HG02798 (cell line): ENCODE data around the gene CD44.
A peak's percentile ranks its signal among the peaks of the same experiment; 100 is the strongest.

Experiments used
- ATAC-seq: cut with Tn5 transposase; IDR thresholded peaks from one replicate; pipeline ENCODE4 v1.9.1; 2021; ENCODE audit warnings: mild to moderate bottlenecking; ENCODE audit not compliant: unreplicated experiment, poor library complexity

CD44 gene

DNA sequence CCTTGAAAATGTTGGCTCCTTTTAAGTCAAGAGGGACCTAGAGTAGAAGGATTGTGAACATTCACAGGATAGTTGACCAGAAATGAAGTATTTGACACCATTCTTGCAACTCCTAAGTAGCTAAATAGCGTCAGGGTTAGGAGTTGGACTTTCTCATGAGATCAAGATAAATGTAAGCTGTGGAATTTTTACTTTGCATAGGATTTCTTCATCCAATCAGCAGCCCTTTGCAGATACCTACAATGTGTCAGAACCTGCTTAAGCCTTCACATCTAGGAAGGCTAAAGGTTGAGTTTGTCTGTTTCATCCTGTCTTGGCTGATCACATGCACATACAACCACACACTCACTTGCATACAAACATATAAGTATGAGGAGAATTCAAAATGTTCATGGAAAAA lies 32.3 kb downstream of the CD44 start:
- no peak for ATAC-seq

DNA sequence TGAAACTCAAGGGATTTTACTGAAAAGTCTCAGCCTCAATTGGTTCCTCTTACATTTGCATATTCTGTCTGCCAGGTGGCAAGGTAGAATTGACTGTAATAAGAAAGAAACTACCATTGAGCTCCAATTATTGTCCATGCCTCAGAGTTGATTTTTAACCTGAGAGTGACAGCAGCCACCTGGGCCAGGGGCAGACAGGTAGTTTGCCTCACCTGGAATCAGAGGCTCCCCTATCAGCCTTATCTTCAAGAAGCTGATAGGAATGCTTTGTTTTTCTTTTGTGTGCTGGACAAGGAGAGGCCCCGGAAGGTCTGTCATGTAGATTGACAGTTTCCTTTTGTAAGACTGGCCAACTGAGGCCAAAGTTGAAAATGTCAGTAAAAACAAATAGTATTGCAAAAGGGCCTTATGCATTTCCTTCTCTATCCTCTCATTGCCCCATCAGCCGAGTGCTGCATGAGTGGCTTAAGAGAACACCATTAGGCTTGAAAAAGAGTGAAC lies 34.1 kb downstream of the CD44 start:
- ATAC-seq = peak; percentile 68

DNA sequence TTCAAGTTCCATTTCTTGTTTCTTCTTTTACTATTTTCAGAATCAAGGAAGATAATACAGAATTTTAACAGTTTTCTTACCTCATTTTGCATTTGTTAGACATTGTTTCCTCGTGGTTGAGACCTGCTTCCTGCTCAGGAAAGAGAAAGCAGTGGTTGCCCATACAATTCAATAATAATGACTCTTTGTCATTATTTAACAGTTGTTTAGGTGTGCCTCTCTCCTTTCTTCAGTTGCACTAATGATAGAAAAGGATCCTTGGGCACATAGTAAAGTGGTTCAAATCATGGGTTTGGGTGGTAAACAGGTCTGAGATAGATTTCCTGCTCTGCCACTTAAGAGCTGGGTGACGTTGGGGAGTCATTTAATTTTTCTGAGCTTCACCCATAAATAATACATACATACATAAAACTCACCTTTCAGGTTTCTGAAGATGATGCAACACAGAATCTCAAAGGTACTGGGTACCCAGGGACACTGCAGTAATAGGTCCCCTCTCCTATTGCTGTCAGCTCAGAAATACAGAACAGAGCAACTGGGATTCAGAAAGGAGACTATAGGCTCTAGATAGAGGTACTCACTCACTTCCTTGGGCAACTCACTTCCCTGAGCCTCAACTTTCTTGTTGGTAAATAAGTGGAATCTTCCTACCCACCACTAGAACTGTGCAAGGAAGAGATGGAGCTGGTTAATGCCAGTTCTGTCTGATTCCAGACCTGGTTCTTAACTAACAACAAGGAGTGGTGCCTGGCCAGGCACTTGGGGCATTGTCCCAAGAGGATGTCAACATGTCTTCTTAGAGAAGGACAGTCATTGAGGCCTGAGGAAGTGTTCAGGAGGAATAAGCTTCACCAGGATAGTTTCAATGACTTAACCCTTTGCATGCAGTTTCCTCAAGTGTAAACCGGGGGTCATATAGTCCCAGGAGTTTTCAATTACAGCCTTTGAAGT lies 34.9 kb downstream of the CD44 start:
- ATAC-seq = no peak

DNA sequence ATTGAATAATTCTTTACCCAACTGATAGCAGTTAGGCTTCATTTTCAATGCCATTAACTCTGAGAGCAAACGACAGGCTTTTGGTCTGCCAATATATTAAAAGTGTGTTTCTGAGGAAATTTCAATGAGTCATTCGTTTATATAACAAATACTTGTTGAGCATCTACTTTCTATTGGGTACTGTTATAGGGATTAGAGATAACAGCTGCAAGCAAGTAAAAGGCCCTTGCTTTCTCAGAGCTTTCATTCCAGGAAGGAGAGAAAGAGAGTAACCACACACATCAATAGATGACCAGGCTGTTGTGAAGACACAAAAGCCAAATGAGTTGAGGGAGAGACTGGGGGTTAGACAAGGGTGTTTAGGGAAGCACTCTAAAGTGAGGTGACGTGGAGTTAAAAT lies 35.7 kb downstream of the CD44 start:
- ATAC-seq = no peak

DNA sequence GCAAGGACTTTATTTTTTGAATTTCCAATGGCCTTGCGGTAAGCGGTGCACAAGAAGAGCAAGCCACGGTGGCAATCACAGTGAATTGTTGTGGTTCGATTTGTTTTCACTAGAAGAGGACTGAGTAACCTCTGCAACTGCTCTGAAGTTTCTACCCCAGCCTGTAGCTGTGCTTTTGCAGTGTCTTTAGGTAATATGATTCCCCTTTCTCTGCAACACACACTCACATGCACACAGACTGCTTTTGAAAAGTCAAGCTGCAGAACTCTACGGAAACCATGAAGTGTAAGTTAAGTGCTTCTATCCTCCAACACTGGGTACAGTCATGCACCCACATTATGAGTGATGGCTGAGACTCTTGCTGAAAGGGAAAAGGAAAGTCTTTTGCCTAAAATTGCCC lies 38.4 kb downstream of the CD44 start:
- no peak for ATAC-seq

DNA sequence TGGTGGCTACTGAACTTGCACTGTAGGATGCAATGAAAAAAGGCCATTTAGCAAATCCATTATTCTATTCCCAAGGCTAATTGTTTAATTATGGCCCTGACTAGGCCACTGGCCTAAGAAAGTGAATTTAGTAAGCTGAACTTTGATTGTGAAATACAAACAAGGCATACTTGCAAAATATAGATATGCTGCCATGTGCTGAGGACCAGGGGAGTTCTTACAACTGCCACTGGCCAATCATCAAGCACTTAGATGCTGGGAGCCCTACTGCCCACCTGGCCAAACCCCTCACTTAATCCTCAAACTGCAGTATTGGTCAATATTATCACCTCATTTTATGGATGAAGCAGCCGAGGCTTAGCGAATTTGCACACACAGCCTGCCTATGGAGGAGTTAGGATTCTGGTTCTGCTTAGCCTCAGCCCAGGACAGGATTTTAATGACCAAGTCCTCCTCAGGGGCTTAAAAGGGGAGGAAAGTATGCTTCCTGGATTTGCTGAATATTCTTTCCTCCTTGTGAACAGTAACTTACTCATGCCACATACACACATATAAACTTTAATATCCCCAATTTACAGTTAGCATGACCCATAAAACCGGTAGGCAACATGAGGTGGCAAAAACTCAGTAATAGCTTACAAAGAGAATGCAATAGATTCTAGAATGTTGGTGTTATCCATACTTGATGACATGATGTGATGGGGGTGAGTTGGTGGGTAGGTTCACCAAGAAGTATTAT lies 39.3 kb downstream of the CD44 start:
- no peak for ATAC-seq

DNA sequence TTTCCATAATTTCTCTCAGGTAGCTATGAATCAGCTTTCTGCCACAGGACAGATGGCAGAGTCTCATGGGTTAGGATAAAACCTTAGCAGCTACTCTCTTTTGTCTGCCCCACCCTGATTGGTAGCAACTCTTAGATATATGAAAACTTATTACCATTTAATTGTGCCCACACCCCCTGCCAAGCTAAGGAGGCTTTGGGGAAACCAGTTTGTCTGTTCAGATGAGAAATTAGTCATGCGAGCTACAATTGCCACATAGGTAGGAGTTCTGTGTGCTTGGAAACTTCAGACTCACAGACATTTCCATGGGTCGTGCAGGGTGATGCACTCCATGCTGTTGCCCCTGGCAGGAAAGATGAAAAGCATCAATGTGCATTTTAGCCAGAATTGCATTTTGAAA lies 39.9 kb downstream of the CD44 start:
- ATAC-seq = no peak

DNA sequence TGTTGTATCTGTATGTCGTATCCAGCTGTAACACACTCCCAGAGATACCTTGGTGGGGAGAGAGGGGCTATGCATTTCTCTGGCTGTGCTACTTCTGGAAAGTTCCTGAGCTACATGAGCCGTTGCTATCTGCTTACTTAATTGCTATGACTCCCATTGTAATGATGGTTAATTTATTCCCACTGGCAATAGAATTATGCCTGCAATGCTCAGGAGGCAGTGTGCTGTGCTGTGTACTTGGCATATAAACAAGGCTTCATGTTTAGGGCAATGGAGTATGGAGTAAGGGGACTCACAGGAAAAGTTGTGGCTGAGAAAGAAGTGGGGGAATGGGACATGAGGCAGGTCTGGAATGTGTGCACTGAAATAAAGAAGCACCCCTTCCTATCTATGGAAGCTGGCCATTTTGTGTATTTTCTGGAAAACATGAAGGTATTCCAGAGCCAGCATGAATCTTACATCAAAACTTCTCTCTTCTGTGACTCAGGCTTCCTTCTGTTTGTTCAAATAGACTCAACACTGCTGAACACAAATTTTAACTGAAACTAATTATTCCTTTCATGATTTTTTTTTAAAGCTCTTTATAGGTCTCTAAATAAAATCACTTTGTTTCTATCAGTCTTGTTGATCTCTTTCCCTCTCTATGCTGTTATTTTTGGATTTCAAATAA lies 40.6 kb downstream of the CD44 start:
- ATAC-seq = no peak

DNA sequence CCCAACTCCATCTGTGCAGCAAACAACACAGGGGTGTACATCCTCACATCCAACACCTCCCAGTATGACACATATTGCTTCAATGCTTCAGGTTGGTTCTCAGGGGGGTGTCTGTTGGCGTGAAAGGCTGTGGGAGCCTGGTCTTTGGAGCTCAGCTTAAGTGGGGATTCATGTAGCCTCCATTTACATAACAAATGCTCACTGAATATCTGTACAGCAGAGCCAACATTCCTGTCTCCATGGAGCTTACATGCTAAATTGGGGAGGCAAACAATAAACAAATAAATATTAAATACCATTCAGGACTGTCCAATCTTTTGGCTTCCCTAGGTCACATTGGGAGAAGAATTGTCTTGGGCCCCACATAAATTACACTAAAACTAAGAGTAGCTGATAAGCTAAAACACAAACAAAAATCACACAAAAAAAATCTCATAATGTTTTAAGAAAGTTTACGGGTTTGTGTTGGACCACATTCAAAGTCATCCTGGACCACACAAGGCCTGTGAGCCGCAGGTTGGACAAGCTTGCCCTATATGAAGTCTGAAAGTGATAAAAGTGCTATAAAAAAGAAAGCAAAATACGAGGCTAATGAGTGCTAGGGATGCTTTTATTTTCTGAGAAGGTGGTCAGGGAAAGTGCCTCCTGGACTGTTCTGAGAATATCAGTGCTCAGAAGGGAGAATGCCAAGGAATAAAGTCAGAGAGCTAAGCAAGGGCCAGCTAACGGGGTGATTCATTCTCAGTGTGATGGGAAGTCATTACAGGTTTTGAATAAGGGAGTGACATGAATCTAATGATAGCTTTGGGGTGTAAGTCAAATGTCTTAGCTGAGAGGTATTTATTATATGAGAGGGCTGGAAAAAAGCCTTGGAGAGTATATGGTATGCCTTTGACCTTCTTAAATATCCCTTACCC lies 41.6 kb downstream of the CD44 start:
- no peak for ATAC-seq

DNA sequence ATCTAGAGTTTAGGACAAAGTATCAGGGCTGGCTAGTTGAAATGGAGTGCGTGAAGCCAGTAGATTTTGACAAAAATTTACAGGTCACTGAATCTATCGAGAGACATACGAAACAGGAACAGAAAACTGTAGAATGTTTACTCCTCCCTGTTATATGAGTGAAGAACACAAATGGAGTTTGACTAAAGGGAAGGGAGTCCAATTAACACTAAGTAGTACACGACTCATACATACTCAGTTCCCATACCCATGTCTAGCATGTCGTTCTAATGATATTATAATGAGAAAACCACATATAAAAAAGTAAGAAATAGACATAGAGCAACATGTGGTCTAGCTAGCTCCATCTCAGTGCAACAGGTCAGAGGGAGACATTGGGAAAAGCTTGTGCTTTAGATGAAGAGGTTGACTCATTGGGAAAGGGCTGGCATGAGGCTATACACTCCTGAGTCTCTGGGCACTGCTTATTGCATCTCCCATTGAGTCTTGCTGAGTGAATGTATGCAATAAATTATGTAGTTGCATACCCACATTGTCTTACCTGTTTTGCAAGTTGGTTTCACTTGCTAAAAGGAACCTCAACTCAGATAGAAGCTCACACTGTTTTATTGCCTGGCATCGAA lies 43.5 kb downstream of the CD44 start:
- ATAC-seq = peak; percentile 81

DNA sequence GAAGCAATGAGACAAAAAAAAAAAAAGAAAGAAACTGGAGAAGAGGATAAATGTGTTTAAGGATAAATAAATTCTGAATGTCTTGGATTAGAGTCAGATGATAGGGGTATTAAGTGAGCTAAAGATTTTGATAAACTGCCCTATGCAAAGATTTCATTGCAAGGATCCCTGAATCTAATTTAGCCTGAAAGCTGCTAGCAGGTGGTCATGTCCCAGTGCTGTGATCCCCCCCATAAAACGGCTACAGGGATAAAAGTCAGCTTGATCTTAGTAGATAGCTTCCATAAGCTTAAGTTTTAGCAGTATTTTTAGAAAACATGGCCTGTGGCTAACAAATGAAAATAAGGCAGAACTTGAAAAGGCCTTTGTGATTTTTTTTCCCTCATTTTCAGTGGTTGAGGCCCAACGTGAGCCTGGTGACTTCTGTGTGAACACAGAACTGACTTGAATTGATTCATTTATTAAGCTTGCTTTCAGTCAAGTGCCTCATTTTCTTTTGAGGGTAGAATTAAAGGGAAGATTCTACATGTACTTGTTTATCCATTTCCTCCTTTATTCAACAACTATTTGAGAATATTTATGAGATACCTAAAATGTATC lies 44.5 kb downstream of the CD44 start:
- no peak for ATAC-seq

DNA sequence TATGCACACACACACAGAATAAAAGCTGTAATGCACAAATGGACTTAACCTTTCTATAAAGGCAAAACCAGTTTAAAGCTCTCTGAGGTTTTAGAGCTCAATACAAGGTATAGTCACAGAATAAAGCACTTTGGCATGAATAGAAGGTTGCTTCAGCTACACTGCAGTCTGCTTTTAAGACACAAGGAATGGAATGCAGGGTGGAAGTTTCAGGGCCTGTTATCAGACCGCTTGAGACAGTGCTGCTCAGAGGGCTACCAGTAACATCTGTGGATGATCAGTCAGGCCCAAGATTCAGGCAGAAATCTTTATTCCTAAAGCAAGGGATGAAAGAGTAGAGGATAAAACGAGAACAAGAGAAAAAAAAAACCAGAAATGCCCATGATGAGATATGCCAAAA lies 46.7 kb downstream of the CD44 start:
- no peak for ATAC-seq

DNA sequence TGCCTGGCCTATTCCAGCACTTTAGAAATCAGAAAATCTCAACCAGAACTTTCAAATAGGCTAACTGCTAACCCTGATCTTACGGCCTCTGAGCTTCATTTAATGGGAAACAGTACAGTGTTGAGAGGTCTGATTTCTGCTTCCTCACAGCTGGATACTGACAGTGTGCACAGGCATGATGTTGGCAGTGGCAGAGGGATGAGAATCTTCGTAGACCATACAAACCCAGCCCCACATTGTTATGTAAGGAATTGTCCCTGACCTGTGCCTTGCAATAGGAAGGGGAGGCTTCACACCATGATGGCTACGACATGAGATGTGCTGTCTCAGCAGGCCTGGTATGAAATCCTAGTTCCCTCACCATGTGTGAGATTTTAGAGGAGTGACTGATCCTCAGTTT lies 49.0 kb downstream of the CD44 start:
- ATAC-seq = no peak

DNA sequence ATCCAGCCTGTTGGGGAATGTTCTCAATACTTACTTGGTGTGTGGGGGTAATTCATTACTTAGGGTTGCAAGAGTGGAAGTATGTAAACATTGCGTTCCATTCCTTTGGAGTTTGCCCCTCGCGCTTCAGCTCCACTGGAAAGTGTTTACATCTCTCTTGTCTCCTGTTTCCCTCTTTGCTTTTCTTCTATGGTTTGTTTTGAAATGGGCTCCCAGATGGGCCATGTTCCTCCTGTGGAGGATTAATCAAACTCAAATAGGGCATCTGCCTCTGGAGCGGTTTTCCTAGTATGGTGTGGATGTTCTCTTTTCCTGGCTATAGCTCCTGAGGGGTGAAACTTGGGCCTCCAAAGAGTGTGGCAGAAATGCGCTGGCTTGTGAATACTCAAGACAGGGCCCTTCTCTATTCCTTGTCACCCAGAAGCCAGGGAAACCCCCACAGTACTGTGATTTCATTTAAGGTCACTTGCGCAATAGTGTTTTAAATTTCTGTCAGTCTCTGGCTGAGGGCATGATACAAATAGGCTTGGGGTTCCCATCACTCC lies 51.9 kb downstream of the CD44 start:
- ATAC-seq = no peak

DNA sequence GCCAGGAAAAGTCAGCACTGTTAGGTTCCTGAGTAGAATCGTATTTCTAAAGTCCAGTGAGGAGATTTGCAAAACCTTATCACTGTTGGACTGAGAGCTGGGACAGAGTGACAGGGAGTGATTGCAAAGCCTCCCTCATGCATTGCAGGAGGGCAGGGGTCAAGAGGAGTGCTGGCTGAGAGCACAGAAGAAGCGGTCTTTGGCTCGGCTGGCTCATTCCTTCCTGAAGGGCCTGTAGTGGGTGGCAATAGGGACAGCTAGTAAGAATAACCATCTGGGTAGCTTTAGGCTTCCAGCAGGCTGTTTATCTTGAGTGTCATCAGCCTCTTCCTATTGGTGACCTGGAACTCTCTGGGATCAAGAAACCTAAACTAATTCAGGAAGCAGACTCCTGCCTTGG lies 53.4 kb downstream of the CD44 start:
- ATAC-seq = no peak

DNA sequence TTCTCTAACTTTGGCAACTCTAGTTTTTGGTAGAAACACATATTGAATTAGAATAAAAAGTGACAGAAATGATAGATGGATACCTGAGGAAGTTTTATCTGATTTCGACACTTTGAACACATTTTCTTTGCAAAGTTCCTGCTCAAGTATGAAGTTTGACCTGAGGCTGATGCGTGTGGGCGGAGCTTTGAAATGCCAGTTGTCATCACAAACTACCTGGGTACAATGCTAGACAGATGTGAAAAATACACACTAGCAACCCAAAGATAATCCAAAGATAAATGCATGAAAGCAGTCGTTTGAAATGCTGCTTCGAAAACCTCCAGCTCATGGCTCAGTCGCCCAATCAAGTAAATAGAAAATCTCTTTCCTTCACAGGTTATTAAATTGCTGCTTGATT lies 54.8 kb downstream of the CD44 start:
- no peak for ATAC-seq

DNA sequence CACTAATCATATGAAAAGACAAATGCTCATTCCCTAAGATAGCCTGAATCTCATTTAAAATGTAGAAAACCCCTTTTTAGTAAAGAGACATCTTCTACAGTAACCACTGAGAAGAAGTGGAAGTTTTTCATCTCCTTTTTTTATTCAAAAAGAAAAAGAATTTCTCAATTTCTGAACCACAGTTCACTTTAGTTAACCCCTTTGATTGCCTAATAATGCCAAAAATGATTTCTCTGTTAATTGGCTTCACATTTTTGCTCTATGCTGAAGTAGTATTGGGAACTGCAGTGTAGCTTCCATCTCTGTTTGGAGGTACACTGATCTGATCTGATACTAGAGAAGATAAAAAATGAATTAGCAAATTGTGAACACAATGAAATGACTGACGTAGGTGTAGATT lies 58.3 kb downstream of the CD44 start:
- no peak for ATAC-seq

DNA sequence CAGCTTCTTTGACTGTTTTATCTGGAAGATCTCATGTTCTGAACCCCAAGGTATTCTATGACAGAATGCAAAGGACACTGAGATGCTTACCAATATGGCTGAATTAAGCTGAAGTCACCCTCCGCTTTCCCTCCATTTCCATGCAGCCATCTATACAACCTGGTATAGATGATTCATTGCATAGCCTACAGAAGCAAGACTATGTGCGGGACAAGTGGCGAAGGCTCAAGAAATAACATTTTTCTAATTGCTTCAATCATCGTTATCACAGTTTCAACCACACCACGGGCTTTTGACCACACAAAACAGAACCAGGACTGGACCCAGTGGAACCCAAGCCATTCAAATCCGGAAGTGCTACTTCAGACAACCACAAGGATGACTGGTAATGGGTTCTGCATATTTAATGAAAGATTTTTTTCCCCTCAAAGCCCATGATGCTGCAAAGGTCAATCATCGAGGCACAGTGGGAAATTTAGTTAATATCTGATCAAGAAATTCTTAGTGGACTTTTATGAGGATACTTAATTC lies 61.9 kb downstream of the CD44 start:
- no peak for ATAC-seq

DNA sequence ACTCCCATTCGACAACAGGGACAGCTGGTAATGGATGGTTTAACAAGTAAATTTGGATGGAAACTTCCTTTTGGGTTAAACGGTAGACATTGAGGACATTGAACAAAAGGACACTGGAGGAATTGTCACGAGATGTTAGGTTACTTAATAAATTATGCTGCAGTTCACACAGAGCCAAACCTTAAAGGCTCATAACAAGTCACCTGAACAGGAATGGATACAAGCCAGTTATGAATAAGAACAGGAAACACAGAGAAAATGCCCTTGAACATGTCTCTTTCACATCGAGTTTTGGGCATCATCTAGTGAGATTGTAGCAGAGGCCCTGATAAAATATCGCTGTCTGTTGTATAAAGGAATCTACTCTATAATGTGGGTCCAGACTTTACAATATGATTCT lies 65.6 kb downstream of the CD44 start:
- ATAC-seq = no peak
